ENCODE results near the gene VPS13C.
A peak's percentile ranks its signal among the peaks of the same experiment; 100 is the strongest.

Gene VPS13C

GRCh38 chr15:61929452-61929851 is 130.8 kb downstream of the VPS13C start:
- Histone ChIP-seq H3K4me3 (no peak overlapping the region), H3K9me3 (ENCODE audit: low read depth, low read length) (no peaks in the 10 kb centered on the region), H3K27ac (no peak overlapping the region), H3K9ac (ENCODE audit: insufficient read length) (no peak overlapping the region), H3K36me3 (ENCODE audit: insufficient read depth, low read length) (no peaks in the 10 kb centered on the region)
- no peak for TF ChIP-seq EZH2 (IDR thresholded peaks at IDR 0.05)
- TF ChIP-seq POLR2AphosphoS5 (IDR thresholded peaks at IDR 0.05; ENCODE audit: borderline replicate concordance, low read depth, low read length), result no peak
- no peak for TF ChIP-seq FOXP2 (optimal IDR thresholded peaks at IDR 0.05; ENCODE audit: control extremely low read depth, extremely low read length, insufficient read depth)
- DNase-seq (ENCODE audit: low read depth, low spot score), result no peak

GRCh38 chr15:61923173-61923572 is 137.1 kb downstream of the VPS13C start:
- H3K9ac ChIP-seq (ENCODE audit: insufficient read length), result no peak overlapping the region
- no peaks in the 10 kb centered on the region for H3K9me3 ChIP-seq (ENCODE audit: low read depth, low read length)
- H3K4me3 ChIP-seq, result no peak overlapping the region
- no peak overlapping the region for H3K27ac ChIP-seq
- H3K36me3 ChIP-seq (ENCODE audit: insufficient read depth, low read length), result no peaks in the 10 kb centered on the region; the same call in 1 of the 2 replicates
- no peak for DNase-seq (ENCODE audit: low read depth, low spot score)
- TF ChIP-seq FOXP2 (optimal IDR thresholded peaks at IDR 0.05; ENCODE audit: control extremely low read depth, extremely low read length, insufficient read depth) (no peak), EZH2 (IDR thresholded peaks at IDR 0.05) (no peak), POLR2AphosphoS5 (IDR thresholded peaks at IDR 0.05; ENCODE audit: borderline replicate concordance, low read depth, low read length) (no peak)

- Histone ChIP-seq H3K9me3 (ENCODE audit: low read depth, low read length) (no peaks in the 10 kb centered on the region), H3K36me3 (ENCODE audit: insufficient read depth, low read length) (no peaks in the 10 kb centered on the region; the same call in 1 of the 2 replicates), H3K9ac (ENCODE audit: insufficient read length) (no peak overlapping the region), H3K27ac (no peak overlapping the region), H3K4me3 (no peak overlapping the region)
- TF ChIP-seq EZH2 (IDR thresholded peaks at IDR 0.05) (no peak), POLR2AphosphoS5 (IDR thresholded peaks at IDR 0.05; ENCODE audit: borderline replicate concordance, low read depth, low read length) (no peak), FOXP2 (optimal IDR thresholded peaks at IDR 0.05; ENCODE audit: control extremely low read depth, extremely low read length, insufficient read depth) (no peak)
- no peak for DNase-seq (ENCODE audit: low read depth, low spot score)
Observed at GRCh38 chr15:61921093-61921492, 139.2 kb downstream of the VPS13C start.

- H3K36me3 ChIP-seq (ENCODE audit: insufficient read depth, low read length), result peaks cover 3% of the 10 kb centered on the region
Observed at GRCh38 chr15:61917457-61917856, 142.8 kb downstream of the VPS13C start.

GRCh38 chr15:61916104-61916503 is 144.1 kb downstream of the VPS13C start:
- H3K9me3 ChIP-seq (ENCODE audit: low read depth, low read length), result no peaks in the 10 kb centered on the region
- TF ChIP-seq FOXP2 (optimal IDR thresholded peaks at IDR 0.05; ENCODE audit: control extremely low read depth, extremely low read length, insufficient read depth) (no peak), POLR2AphosphoS5 (IDR thresholded peaks at IDR 0.05; ENCODE audit: borderline replicate concordance, low read depth, low read length) (peak; percentile 30; the same call in 1 of the 2 replicates)
- peak overlapping the region; percentile 74 for H3K27ac ChIP-seq
- H3K36me3 ChIP-seq (ENCODE audit: insufficient read depth, low read length), result peaks cover 3% of the 10 kb centered on the region
- peak overlapping the region; percentile 46 for H3K4me3 ChIP-seq
- DNase-seq (ENCODE audit: low read depth, low spot score), result peak; percentile 61
- no peak overlapping the region for H3K9ac ChIP-seq (ENCODE audit: insufficient read length)

More at GRCh38 chr15:61917457-61917856, 142.8 kb downstream of the VPS13C start:
- H3K9ac ChIP-seq (ENCODE audit: insufficient read length), result no peak overlapping the region
- H3K4me3 ChIP-seq, result no peak overlapping the region
- TF ChIP-seq POLR2AphosphoS5 (IDR thresholded peaks at IDR 0.05; ENCODE audit: borderline replicate concordance, low read depth, low read length) (no peak), FOXP2 (optimal IDR thresholded peaks at IDR 0.05; ENCODE audit: control extremely low read depth, extremely low read length, insufficient read depth) (no peak), EZH2 (IDR thresholded peaks at IDR 0.05) (no peak)
- no peak for DNase-seq (ENCODE audit: low read depth, low spot score)
- no peaks in the 10 kb centered on the region for H3K9me3 ChIP-seq (ENCODE audit: low read depth, low read length)
- H3K27ac ChIP-seq, result no peak overlapping the region

- peak overlapping the region; percentile 46 for H3K4me3 ChIP-seq
- TF ChIP-seq POLR2AphosphoS5 (IDR thresholded peaks at IDR 0.05; ENCODE audit: borderline replicate concordance, low read depth, low read length) (no peak), EZH2 (IDR thresholded peaks at IDR 0.05) (no peak), FOXP2 (optimal IDR thresholded peaks at IDR 0.05; ENCODE audit: control extremely low read depth, extremely low read length, insufficient read depth) (no peak)
- DNase-seq (ENCODE audit: low read depth, low spot score), result no peak
- peaks cover 3% of the 10 kb centered on the region for H3K36me3 ChIP-seq (ENCODE audit: insufficient read depth, low read length)
- peak overlapping the region; percentile 74 for H3K27ac ChIP-seq
- no peak overlapping the region for H3K9ac ChIP-seq (ENCODE audit: insufficient read length)
- H3K9me3 ChIP-seq (ENCODE audit: low read depth, low read length), result no peaks in the 10 kb centered on the region
Observed at GRCh38 chr15:61915640-61916039, 144.6 kb downstream of the VPS13C start.

GRCh38 chr15:61910839-61911369 is 149.3 kb downstream of the VPS13C start:
- no peak overlapping the region for H3K9ac ChIP-seq (ENCODE audit: insufficient read length)
- H3K9me3 ChIP-seq (ENCODE audit: low read depth, low read length), result no peaks in the 10 kb centered on the region
- H3K4me3 ChIP-seq, result no peak overlapping the region
- no peak for DNase-seq (ENCODE audit: low read depth, low spot score)
- no peak overlapping the region for H3K27ac ChIP-seq
- TF ChIP-seq EZH2 (IDR thresholded peaks at IDR 0.05), result no peak
- no peak for TF ChIP-seq FOXP2 (optimal IDR thresholded peaks at IDR 0.05; ENCODE audit: control extremely low read depth, extremely low read length, insufficient read depth)
- TF ChIP-seq POLR2AphosphoS5 (IDR thresholded peaks at IDR 0.05; ENCODE audit: borderline replicate concordance, low read depth, low read length), result no peak
- H3K36me3 ChIP-seq (ENCODE audit: insufficient read depth, low read length), result peaks cover 3% of the 10 kb centered on the region; the same call in 1 of the 2 replicates

GRCh38 chr15:61908241-61908640 is 152.0 kb downstream of the VPS13C start:
- Histone ChIP-seq H3K9me3 (ENCODE audit: low read depth, low read length) (no peaks in the 10 kb centered on the region), H3K4me3 (no peak overlapping the region), H3K9ac (ENCODE audit: insufficient read length) (no peak overlapping the region), H3K27ac (no peak overlapping the region), H3K36me3 (ENCODE audit: insufficient read depth, low read length) (no peaks in the 10 kb centered on the region)
- TF ChIP-seq FOXP2 (optimal IDR thresholded peaks at IDR 0.05; ENCODE audit: control extremely low read depth, extremely low read length, insufficient read depth), result no peak
- no peak for TF ChIP-seq EZH2 (IDR thresholded peaks at IDR 0.05)
- TF ChIP-seq POLR2AphosphoS5 (IDR thresholded peaks at IDR 0.05; ENCODE audit: borderline replicate concordance, low read depth, low read length), result no peak
- no peak for DNase-seq (ENCODE audit: low read depth, low spot score)

- TF ChIP-seq POLR2AphosphoS5 (IDR thresholded peaks at IDR 0.05; ENCODE audit: borderline replicate concordance, low read depth, low read length) (no peak), EZH2 (IDR thresholded peaks at IDR 0.05) (no peak), FOXP2 (optimal IDR thresholded peaks at IDR 0.05; ENCODE audit: control extremely low read depth, extremely low read length, insufficient read depth) (no peak)
- no peak overlapping the region for H3K27ac ChIP-seq
- H3K36me3 ChIP-seq (ENCODE audit: insufficient read depth, low read length), result no peaks in the 10 kb centered on the region
- no peak for DNase-seq (ENCODE audit: low read depth, low spot score)
- no peak overlapping the region for H3K4me3 ChIP-seq
- H3K9ac ChIP-seq (ENCODE audit: insufficient read length), result no peak overlapping the region
- H3K9me3 ChIP-seq (ENCODE audit: low read depth, low read length), result no peaks in the 10 kb centered on the region
Observed at GRCh38 chr15:61907753-61908086, 152.5 kb downstream of the VPS13C start.
